Activated CD8-positive, alpha-beta memory T cell treated with anti-CD3 and anti-CD28 coated beads for 36 hours (primary cell): ENCODE measurements around the gene PTPRH. TPM values are rescaled to one million over a fixed set of nuclear protein-coding genes. Genes with fewer than 3 reads are reported as not detected.

Source experiments
- total RNA-seq, 2 experiments: library from RNA; stranded (reverse); gene quantifications; one replicate each; pipeline ENCODE4 v1.2.3, GENCODE V29; 2021

PTPRH gene
- total RNA-seq, 2 experiments from 2014 or later: not detected

Other genes starting within 250 kb of the PTPRH start
- gene NLRP2, start 243.1 kb downstream of the PTPRH start, total RNA-seq: 10 to 100 TPM; 14.1 to 14.3 TPM
- gene GP6, start 171.2 kb downstream of the PTPRH start, total RNA-seq: not detected
- 10 to 100 TPM; 23.3 TPM for gene RDH13, start 146.4 kb downstream of the PTPRH start, total RNA-seq
- gene EPS8L1, start 133.6 kb downstream of the PTPRH start, total RNA-seq: 1 to 10 TPM; 1.4 to 1.5 TPM
- 10 to 100 TPM; 87.4 to 89.7 TPM for gene PPP1R12C, start 91.9 kb downstream of the PTPRH start, total RNA-seq
- gene TNNT1, start 60.3 kb downstream of the PTPRH start, total RNA-seq: not detected
- not detected for gene TNNI3, start 51.8 kb downstream of the PTPRH start, total RNA-seq
- not detected for gene DNAAF3, start 42.9 kb downstream of the PTPRH start, total RNA-seq
- gene SYT5, start 29.2 kb downstream of the PTPRH start, total RNA-seq: not detected
- 1 to 10 TPM; 6.5 to 7.6 TPM for gene TMEM86B, start 19.3 kb upstream of the PTPRH start, total RNA-seq
- gene PPP6R1, start 49.5 kb upstream of the PTPRH start, total RNA-seq: 100 to 1,000 TPM; 226 to 230 TPM
- 10 to 100 TPM; 74.4 to 79.6 TPM for gene HSPBP1, start 70.6 kb upstream of the PTPRH start, total RNA-seq
- 1 to 10 TPM; 4.8 to 5.7 TPM for gene BRSK1, start 74.5 kb upstream of the PTPRH start, total RNA-seq
- gene TMEM150B, start 115.8 kb upstream of the PTPRH start, total RNA-seq: under 1 TPM in 1 of 2 experiments, not detected in 1; 0.31 TPM
- 10 to 100 TPM; 17.4 to 18.1 TPM for gene KMT5C, start 130.4 kb upstream of the PTPRH start, total RNA-seq
- not detected for gene COX6B2, start 145.2 kb upstream of the PTPRH start, total RNA-seq
- not detected for gene GARIN5B, start 153.8 kb upstream of the PTPRH start, total RNA-seq
- gene IL11, start 161.0 kb upstream of the PTPRH start, total RNA-seq: under 1 TPM; 0.08 to 0.21 TPM
- not detected for gene TMEM190, start 167.3 kb upstream of the PTPRH start, total RNA-seq
- gene TMEM238, start 174.8 kb upstream of the PTPRH start, total RNA-seq: 10 to 100 TPM; 11.3 to 12.1 TPM
- gene RPL28, start 176.4 kb upstream of the PTPRH start, total RNA-seq: 1,000 to 10,000 TPM; 2,223 to 2,277 TPM
- 100 to 1,000 TPM; 296 to 311 TPM for gene UBE2S, start 198.3 kb upstream of the PTPRH start, total RNA-seq
- not detected for gene SHISA7, start 233.8 kb upstream of the PTPRH start, total RNA-seq